ENCODE data around the gene TMEM178B. TPM values are rescaled to one million over a fixed set of nuclear protein-coding genes. Genes with fewer than 3 reads are reported as not detected.

TMEM178B gene
- total RNA-seq, 1 donor from 2014 or later, result 35.9 TPM

DNA sequence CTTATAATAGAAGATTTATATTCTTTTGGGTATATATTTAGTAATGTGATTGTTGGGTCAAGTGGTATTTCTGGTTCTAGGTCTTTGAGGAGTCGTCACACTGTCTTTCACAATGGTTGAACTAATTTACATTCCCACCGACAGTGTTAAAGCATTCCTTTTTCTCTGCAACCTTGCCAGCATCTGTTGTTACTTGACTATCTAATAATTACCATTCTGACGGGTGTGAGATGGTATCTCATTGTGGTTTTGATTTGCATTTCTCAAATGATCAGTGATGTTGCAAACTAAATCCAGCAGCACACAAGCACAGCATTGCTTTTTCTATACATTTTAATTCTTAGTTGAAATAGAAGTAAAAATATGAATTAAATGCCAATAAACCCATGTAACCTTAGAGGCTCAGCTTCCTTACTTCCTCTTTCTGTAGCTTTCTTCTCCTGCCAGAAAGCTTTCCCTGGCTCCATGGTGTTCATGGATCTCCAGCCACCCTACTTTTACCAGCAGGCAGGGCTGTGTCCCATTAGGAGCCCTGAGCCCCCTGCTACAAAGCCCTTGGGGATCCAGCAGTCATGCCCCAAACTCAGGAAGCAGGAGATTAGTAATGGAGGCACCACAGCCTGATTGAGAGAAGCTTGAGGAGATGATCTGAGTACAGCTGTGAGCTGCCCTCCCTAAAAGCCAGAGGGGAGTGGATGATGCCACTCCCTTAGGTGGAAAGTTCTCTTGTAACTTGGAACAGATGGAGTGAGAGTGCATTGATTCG is 158.6 kb downstream of the TMEM178B start:
- Histone ChIP-seq H3K27ac (replicated peaks) (no peak overlapping the region), H3K4me1 (no peaks in the 10 kb centered on the region), H3K27me3 (ENCODE audit: low read depth) (peaks cover 7% of the 10 kb centered on the region), H3K9me3 (replicated peaks) (no peaks in the 10 kb centered on the region), H3K4me3 (no peak overlapping the region), H3K36me3 (no peaks in the 10 kb centered on the region)
- no peak for DNase-seq
- TF ChIP-seq, protein P1, sequence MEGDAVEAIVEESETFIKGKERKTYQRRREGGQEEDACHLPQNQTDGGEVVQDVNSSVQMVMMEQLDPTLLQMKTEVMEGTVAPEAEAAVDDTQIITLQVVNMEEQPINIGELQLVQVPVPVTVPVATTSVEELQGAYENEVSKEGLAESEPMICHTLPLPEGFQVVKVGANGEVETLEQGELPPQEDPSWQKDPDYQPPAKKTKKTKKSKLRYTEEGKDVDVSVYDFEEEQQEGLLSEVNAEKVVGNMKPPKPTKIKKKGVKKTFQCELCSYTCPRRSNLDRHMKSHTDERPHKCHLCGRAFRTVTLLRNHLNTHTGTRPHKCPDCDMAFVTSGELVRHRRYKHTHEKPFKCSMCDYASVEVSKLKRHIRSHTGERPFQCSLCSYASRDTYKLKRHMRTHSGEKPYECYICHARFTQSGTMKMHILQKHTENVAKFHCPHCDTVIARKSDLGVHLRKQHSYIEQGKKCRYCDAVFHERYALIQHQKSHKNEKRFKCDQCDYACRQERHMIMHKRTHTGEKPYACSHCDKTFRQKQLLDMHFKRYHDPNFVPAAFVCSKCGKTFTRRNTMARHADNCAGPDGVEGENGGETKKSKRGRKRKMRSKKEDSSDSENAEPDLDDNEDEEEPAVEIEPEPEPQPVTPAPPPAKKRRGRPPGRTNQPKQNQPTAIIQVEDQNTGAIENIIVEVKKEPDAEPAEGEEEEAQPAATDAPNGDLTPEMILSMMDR (IDR thresholded peaks at IDR 0.05; ENCODE audit: borderline replicate concordance), result no peak
- intact Hi-C loops (cut with micrococcal nuclease), result no loop called here

DNA sequence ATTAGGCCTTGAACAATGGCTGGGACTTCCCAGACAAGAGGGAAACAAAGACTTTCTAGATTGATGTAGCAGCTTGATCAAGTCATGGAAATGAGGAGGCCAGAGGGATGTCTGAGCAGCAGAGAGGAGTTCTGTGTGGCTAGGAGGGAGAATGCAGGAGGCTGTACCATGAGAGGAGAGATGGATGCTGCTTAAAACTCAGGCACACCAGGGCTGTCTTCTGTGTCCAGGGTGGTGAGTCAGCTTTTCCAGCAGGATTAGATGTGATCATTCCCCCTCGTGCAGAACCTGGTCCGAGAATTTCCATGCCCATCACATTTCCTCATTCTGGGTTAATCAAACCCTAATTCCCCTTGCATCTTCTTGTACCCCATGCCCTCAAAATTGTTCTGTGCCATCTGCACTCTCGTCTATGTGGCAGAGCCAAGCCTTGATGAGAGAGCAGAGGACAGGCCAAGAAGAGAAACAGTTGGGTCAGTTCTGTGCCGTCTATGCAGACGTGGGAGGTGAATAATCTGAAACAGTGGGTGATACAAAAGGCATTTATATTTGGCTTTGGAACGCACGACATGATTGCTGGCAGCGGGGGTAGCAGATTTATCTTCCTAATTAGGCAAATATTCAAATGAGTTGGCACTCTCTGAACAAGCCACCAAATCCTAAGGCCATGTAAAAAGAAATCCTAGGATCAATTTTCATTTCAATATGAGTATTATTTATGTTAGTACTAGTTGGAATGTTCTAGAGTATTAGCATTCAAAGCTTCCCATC is 160.7 kb downstream of the TMEM178B start:
- peaks cover 7% of the 10 kb centered on the region for H3K27me3 ChIP-seq (ENCODE audit: low read depth)
- no peak overlapping the region for H3K27ac ChIP-seq (replicated peaks)
- intact Hi-C loops (cut with micrococcal nuclease), result no loop called here
- H3K36me3 ChIP-seq, result no peaks in the 10 kb centered on the region
- no peak for DNase-seq
- no peaks in the 10 kb centered on the region for H3K4me1 ChIP-seq
- TF ChIP-seq, protein P1 (IDR thresholded peaks at IDR 0.05; ENCODE audit: borderline replicate concordance), result no peak
- H3K9me3 ChIP-seq (replicated peaks), result no peaks in the 10 kb centered on the region
- no peak overlapping the region for H3K4me3 ChIP-seq

DNA sequence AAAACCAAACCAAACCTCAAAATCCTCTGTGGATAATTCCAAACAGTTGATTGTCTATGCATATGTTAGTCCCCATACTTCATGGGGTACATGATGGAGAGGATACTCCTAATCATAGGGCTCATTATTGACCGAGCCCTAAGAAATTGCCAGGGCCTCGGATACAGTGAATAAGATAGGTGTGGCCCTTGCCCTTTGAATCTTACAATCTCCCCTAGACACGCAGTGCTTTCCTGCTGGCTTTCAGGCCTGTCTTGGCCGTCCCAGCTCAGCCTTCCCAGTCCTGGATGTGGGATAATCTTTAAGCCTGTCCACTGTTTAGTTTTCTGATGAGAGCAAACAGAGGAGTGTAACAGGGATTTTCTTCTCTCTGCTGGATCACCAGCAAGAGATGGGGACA is 161.8 kb downstream of the TMEM178B start:
- intact Hi-C loops (cut with micrococcal nuclease), result no loop called here
- TF ChIP-seq, protein P1 (IDR thresholded peaks at IDR 0.05; ENCODE audit: borderline replicate concordance), result no peak
- H3K4me3 ChIP-seq, result no peak overlapping the region
- no peaks in the 10 kb centered on the region for H3K36me3 ChIP-seq
- no peaks in the 10 kb centered on the region for H3K4me1 ChIP-seq
- DNase-seq, result no peak
- no peak overlapping the region for H3K27ac ChIP-seq (replicated peaks)
- no peaks in the 10 kb centered on the region for H3K9me3 ChIP-seq (replicated peaks)
- H3K27me3 ChIP-seq (ENCODE audit: low read depth), result peaks cover 7% of the 10 kb centered on the region

DNA sequence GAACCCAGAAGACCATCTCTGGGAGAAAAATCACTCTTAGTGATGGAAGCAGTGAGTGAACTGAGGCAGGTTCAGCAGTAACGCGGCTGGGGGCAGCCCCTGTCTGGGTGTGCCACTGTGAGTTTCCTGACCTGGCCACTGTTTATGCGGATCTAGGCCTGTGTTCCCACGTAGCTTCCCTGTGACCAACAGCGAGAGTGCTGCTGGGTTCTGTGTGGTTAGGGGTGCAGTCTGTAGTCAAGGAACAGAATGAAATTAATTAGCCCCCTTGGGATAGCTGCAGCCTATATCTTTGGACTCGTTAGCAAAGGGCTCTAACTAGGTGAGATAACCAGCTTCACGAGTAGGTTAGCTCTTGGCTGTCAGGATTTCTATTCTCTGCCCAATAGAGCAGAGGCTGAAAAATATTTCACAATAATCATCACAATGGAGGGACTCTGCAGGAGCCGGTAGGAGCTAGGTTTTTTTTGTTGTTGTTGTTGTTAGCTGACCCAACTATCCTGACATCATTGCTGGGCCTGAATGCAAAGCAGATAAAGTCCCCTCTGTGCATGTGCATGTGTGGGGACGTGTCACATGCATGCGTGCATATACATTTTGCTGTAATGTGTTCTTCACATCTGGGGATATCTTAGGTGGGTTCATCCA is 164.9 kb downstream of the TMEM178B start:
- Histone ChIP-seq H3K27ac (replicated peaks) (no peak overlapping the region), H3K9me3 (replicated peaks) (no peaks in the 10 kb centered on the region), H3K36me3 (no peaks in the 10 kb centered on the region), H3K4me3 (no peak overlapping the region), H3K4me1 (peaks cover 5% of the 10 kb centered on the region), H3K27me3 (ENCODE audit: low read depth) (no peaks in the 10 kb centered on the region)
- intact Hi-C loops (cut with micrococcal nuclease), result no loop called here
- TF ChIP-seq, protein P1 (IDR thresholded peaks at IDR 0.05; ENCODE audit: borderline replicate concordance), result no peak
- DNase-seq, result no peak

DNA sequence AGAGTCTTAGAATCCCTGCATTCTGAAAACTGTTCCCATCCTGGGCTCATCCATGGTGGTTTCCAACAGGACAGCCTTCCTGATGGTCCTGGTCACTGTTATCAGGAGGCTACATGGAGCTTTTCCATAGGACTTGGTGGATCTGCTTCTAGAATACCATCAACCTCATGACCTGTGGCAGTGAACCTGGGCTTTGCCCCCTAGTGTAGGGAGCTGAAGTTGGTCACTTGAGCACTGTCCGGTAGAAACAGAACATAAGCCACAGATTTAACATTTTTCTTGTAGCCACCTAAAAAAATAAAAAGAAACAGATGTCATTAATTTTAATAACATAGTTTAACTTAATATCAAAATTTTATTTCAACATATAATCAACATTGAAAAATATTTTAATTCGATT is 165.8 kb downstream of the TMEM178B start:
- Histone ChIP-seq H3K4me1 (peaks cover 5% of the 10 kb centered on the region), H3K4me3 (no peak overlapping the region), H3K9me3 (replicated peaks) (no peaks in the 10 kb centered on the region), H3K36me3 (no peaks in the 10 kb centered on the region), H3K27me3 (ENCODE audit: low read depth) (no peaks in the 10 kb centered on the region), H3K27ac (replicated peaks) (no peak overlapping the region)
- DNase-seq, result no peak
- intact Hi-C loops (cut with micrococcal nuclease), result no loop called here
- TF ChIP-seq, protein P1 (IDR thresholded peaks at IDR 0.05; ENCODE audit: borderline replicate concordance), result no peak

All from left ventricle myocardium inferior (tissue), 1 donor.